Omental fat pad (tissue), 4 donors: ENCODE data around the gene ZNF362. TPM values are rescaled to one million over a fixed set of nuclear protein-coding genes. Genes with fewer than 3 reads are reported as not detected.
"Not testable (repeated sequence)": the region's sequence is repeated elsewhere in the genome, so short reads cannot be mapped to it uniquely, and the experiment has no call there.

Source experiments
- ATAC-seq: fragments of 150-250 bp; one replicate; pipeline ENCODE4 v1.9.1; 2016; ENCODE audit warnings: mild to moderate bottlenecking, moderate library complexity; ENCODE audit not compliant: low FRiP score
- DNase-seq: peaks from one replicate; pipeline ENCODE4 v3.0.0-alpha.2; 2019; ENCODE audit warnings: low spot score
- total RNA-seq, 4 donors: library from RNA; depleted of rRNA; stranded (reverse); fragments of >200 nt; gene quantifications; one replicate each; pipeline ENCODE4 v1.1.0, GENCODE V29; 2016
- TF ChIP-seq, protein P1 (sequence below), 3 donors: fragments of 450-650 bp; IDR thresholded peaks; one replicate each; pipeline ENCODE4 v1.5.1; 2016 to 2017; ENCODE audit warnings: antibody characterized with exemption in 3 of 3, mild to moderate bottlenecking in 3 of 3, moderate library complexity in 2 of 3

Gene ZNF362
- total RNA-seq, 4 donors from 2014 or later = 10.4 to 13.9 (median 11.2) TPM

- TF ChIP-seq, protein P1, sequence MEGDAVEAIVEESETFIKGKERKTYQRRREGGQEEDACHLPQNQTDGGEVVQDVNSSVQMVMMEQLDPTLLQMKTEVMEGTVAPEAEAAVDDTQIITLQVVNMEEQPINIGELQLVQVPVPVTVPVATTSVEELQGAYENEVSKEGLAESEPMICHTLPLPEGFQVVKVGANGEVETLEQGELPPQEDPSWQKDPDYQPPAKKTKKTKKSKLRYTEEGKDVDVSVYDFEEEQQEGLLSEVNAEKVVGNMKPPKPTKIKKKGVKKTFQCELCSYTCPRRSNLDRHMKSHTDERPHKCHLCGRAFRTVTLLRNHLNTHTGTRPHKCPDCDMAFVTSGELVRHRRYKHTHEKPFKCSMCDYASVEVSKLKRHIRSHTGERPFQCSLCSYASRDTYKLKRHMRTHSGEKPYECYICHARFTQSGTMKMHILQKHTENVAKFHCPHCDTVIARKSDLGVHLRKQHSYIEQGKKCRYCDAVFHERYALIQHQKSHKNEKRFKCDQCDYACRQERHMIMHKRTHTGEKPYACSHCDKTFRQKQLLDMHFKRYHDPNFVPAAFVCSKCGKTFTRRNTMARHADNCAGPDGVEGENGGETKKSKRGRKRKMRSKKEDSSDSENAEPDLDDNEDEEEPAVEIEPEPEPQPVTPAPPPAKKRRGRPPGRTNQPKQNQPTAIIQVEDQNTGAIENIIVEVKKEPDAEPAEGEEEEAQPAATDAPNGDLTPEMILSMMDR (IDR thresholded peaks at IDR 0.05) = no peak
- ATAC-seq (no peak), DNase-seq (no peak)
Observed at GRCh38 chr1:33235521-33235920, 20.8 kb upstream of the ZNF362 start.

DNA sequence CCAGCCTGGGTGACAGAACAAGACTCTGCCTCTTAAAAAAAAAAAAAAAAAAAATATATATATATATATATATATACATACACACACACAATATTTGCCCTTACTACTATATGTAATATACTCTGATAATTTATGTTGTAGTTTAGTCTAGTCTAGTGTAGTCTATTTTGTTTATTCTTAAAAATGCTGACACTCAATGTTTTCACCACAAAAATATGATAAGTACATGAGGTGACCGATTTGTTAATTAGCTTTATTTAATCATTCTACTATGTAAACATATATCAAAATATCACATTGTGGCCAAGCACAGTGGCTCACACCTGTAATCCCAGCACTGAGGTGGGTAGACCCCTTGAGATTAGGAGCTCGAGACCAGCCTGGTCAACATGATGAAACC, 19.8 kb upstream of the ZNF362 start:
- DNase-seq (no peak), ATAC-seq (no peak)
- TF ChIP-seq, protein P1 (IDR thresholded peaks at IDR 0.05) = no peak

- TF ChIP-seq, protein P1 (IDR thresholded peaks at IDR 0.05) = no peak
- DNase-seq = no peak
- no peak for ATAC-seq
Observed at GRCh38 chr1:33237579-33237978, 18.7 kb upstream of the ZNF362 start.

GRCh38 chr1:33238194-33238724, 18.0 kb upstream of the ZNF362 start:
- not testable (repeated sequence) for DNase-seq, ATAC-seq

DNA sequence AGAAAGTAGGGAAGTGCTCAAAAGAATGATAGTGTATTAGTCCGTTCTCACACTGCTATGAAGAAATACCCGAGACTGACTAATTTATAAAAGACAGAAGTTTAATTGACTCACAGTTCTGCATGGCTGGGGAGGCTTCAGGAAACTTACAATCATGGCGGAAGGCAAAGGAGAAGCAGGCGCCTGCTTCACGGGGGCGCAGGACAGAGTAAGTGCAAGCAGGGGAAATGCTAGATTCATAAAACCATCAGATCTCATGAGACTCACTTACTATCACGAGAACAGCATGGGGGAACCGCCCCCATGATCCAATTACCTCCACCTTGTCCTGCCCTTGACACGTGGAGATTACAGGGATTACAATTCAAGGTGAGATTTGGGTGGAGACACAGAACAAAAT, 16.9 kb upstream of the ZNF362 start:
- DNase-seq, ATAC-seq: not testable (repeated sequence)

DNA sequence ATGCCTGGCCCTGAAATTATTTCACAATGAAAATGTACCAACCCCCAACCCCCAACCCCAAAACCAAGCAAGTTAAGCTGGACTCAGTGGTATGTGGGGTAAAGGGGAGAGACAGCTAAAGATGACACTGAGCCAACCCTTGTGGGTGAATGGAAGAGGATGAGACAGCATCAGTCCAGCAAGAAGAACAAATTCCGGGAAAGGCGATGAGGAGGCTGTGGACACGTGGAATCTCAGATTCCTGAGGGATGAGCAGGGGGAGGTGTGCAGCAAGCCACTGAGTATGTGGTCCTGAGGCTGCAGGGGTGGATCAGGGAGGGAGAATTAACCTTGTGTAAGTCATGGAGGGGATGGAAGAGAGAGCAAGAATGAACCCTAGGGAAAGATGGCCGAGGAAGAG, 14.4 kb upstream of the ZNF362 start:
- ATAC-seq (no peak), DNase-seq (no peak)
- TF ChIP-seq, protein P1 (IDR thresholded peaks at IDR 0.05) = no peak

DNA sequence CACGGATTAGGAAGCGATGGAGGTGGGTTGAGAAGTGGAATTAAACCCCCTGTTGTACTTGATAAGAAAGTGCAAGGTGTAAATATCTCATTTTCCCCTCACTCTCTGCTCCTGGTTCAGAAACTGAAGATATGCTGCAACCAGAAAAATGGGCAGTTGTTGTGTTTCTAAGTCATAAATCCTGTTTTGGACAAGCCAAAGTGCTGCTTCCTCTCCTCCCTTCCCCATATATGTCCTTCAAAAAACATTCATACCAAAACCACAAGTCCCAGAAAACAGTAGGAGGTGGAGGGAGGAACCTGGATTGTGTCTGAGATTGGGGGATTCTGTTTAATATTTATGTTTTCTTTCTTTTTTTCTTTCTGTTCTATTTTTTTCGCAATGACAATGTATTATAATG, 13.6 kb upstream of the ZNF362 start:
- TF ChIP-seq, protein P1 (IDR thresholded peaks at IDR 0.05) = no peak
- ATAC-seq = no peak
- no peak for DNase-seq

DNA sequence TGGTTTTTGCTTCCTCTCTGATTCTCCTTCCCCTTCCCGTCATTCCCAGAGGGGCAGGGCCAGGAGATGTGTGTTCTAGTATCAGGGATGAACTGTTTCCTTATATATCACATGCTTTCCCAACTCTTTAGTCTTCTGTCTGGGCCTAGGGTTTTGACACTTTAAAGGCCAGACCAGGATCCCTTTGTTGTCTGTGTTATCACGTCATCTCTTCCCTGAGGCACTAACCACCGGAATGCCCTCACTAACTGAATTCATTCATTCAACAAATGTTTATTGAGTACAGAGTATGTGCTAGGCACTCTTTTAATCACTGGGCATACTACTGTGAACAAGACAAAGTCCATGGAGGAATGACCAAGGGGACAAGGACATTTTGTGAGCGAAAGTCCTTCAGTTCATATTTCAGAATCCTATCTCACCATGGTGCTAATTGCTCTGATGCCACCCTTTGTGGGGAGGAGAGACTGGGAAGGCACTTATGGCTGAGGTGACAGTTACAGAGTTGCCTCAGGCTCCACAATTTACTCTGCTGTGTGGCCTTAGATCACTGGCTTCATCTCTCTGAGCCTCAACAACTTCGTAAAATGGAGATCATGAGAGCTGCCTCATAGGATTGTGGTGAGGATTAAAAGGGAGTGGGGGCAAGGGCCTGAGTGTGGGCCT, 12.0 kb upstream of the ZNF362 start:
- ATAC-seq (no peak), DNase-seq (no peak)
- TF ChIP-seq, protein P1 (IDR thresholded peaks at IDR 0.05) = no peak
